GM12865 (cell line): ENCODE results near the gene YPEL2.
"Not testable (repeated sequence)": the region's sequence is repeated elsewhere in the genome, so short reads cannot be mapped to it uniquely, and the experiment has no call there.

ENCODE experiments used
- DNase-seq: peaks from one replicate; pipeline ENCODE4 v3.0.0; 2010; ENCODE audit warnings: low read depth
- H3K4me3 ChIP-seq: 2 replicates; pipeline ENCODE4 v1.5.1; 2011; ENCODE audit warnings: mild to moderate bottlenecking, low read depth, low read length, control low read depth
- CTCF ChIP-seq: IDR thresholded peaks from 2 replicates; pipeline ENCODE4 v1.5.1; 2011; ENCODE audit warnings: low read length, control low read depth, low read depth, inconsistent platforms; ENCODE audit not compliant: insufficient read depth; ENCODE audit errors: missing control alignments

YPEL2 gene

GRCh38 chr17:59388069-59388556 is 56.7 kb downstream of the YPEL2 start:
- no peak overlapping the region for H3K4me3 ChIP-seq
- no peak for TF ChIP-seq CTCF
- DNase-seq, result no peak

GRCh38 chr17:59389066-59389465 is 57.6 kb downstream of the YPEL2 start:
- DNase-seq, result no peak
- TF ChIP-seq CTCF, result no peak
- H3K4me3 ChIP-seq, result no peak overlapping the region

- no peak for DNase-seq
- no peak overlapping the region for H3K4me3 ChIP-seq
- TF ChIP-seq CTCF, result no peak
Observed at GRCh38 chr17:59391021-59391420, 59.6 kb downstream of the YPEL2 start.

- no peak for TF ChIP-seq CTCF
- no peak overlapping the region for H3K4me3 ChIP-seq
- no peak for DNase-seq
Observed at GRCh38 chr17:59392973-59393679, 61.7 kb downstream of the YPEL2 start.

- DNase-seq, H3K4me3 ChIP-seq: not testable (repeated sequence)
Observed at GRCh38 chr17:59393742-59394410, 62.4 kb downstream of the YPEL2 start.

- no peak overlapping the region for H3K4me3 ChIP-seq
- no peak for DNase-seq
Observed at GRCh38 chr17:59396134-59396826, 64.8 kb downstream of the YPEL2 start.

More at GRCh38 chr17:59396134-59396826, 64.8 kb downstream of the YPEL2 start:
- no peak for TF ChIP-seq CTCF
